Stimulated activated naive CD8-positive, alpha-beta T cell treated with anti-CD3 and anti-CD28 coated beads, Interleukin-15, amount 100 ng/mL, for 72 hours (primary cell): ENCODE measurements around the gene CAVIN4.

Source experiments
- ATAC-seq: fragments of 150-1000 bp; cut with Tn5 transposase; 2 replicates; pipeline ENCODE4 v1.10.0; 2021; ENCODE audit warnings: mild to moderate bottlenecking, moderate library complexity
- DNase-seq, 2 donors: peaks; one replicate each; pipeline ENCODE4 v3.0.0; 2021 to 2022
- H3K27ac Mint-ChIP-seq, 2 donors: one replicate each; pipeline ENCODE4 v1.8.0; 2022; ENCODE audit warnings: mild to moderate bottlenecking in 2 of 2, mixed read lengths in 2 of 2, moderate library complexity in 2 of 2
- H3K27me3 Mint-ChIP-seq: one replicate; pipeline ENCODE4 v1.8.0; 2022; ENCODE audit warnings: mixed read lengths
- H3K4me1 Mint-ChIP-seq: one replicate; pipeline ENCODE4 v1.8.0; 2022; ENCODE audit warnings: mild to moderate bottlenecking, mixed read lengths
- H3K4me3 Mint-ChIP-seq, 2 donors: one replicate each; pipeline ENCODE4 v1.8.0; 2022; ENCODE audit warnings: mild to moderate bottlenecking in 2 of 2, mixed read lengths in 2 of 2, moderate library complexity in 1 of 2
- H3K9me3 Mint-ChIP-seq, 2 donors: one replicate each; pipeline ENCODE4 v1.8.0; 2022; ENCODE audit warnings: mixed read lengths in 2 of 2

CAVIN4 gene

DNA sequence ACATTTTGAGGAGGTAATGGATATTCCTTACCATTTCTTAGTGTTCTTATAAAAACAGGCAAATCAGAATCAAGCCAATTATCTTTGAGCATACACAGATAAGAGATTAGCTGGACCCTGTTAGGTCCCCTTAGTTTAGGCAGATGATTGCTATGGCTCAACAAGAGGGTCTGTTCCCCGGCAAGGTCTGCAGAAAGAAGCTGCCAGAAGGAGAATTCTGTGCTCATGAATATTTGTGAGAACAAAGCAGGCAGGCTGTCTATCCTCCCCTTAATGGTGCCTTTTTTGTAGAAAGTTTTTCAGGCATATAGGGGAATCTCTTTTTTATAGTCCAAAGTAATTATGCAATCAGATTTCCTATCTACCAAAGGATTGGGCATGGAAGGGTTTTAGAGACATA, 27.5 kb downstream of the CAVIN4 start:
- Mint-ChIP-seq H3K9me3 (no peaks in the 10 kb centered on the region), H3K27me3 (no peaks in the 10 kb centered on the region), H3K27ac (no peak overlapping the region), H3K4me3 (no peak overlapping the region), H3K4me1 (no peaks in the 10 kb centered on the region)
- ATAC-seq (no peak), DNase-seq (no peak)

DNA sequence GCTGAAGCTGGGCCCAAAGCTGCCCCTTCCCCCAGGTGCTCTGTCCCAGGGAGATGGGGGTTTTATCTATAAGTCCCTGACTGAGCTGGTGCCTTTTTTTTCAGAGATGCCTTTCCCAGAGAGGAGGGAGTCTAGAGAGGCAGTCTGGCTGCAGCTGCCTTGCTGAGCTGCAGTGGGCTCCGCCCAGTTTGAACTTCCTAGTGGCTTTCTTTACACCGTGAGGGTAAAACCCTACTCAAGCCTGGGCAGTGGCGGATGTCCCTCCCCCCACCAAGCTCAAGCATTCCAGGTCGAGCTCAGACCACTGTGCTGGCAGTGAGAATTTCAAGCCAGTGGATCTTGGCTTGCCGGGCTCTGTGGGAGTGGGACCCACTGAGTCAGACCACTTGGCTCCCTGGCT, 41.3 kb downstream of the CAVIN4 start:
- H3K4me1 Mint-ChIP-seq: no peaks in the 10 kb centered on the region
- no peak overlapping the region for H3K27ac Mint-ChIP-seq
- ATAC-seq (no peak), DNase-seq (no peak)
- H3K9me3 Mint-ChIP-seq: peaks cover 10 to 21% of the 10 kb centered on the region in 2 donors
- H3K4me3 Mint-ChIP-seq: no peak overlapping the region
- H3K27me3 Mint-ChIP-seq: peaks cover 8% of the 10 kb centered on the region

DNA sequence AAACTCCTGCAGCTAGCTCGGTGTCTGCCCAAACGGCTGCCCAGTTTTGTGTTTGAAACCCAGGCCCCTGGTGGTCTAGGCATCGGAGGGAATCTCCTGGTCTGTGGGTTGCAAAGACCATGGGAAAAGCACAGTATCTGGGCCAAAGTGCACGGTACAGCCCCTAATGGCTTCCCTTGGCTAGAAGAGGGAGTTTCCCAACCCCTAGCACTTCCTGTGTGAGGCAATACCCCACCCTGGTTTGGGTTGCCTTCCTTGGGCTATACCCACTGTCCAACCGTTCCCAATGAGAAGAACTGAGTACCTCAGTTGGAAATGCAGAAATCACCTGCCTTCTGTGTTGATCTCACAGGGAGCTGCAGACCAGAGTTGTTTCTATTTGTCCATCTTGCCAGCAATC, 41.8 kb downstream of the CAVIN4 start:
- H3K27ac Mint-ChIP-seq: no peak overlapping the region
- ATAC-seq: peak; percentile 62

DNA sequence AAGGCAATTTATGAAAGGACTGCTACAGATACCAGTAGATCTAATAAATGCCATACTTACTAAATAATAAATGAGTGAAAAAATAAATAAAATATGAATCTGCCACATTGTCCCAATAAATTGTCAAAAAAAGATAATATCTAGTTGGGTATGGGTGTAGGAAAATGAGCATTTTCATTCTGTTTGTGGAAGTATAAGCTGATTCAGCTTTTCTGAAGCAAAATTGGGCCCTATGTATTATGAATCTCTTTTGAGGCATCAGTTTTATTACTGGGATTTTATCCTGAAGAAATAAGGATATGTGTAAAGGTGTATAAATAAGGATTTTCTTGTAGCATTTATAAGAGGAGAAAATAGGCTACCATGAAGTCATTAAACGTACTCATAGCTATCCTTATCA, 46.1 kb downstream of the CAVIN4 start:
- ATAC-seq (no peak), DNase-seq (no peak)
- Mint-ChIP-seq H3K4me1 (no peaks in the 10 kb centered on the region), H3K9me3 (peaks cover 5 to 8% of the 10 kb centered on the region in 2 donors), H3K27me3 (no peaks in the 10 kb centered on the region), H3K4me3 (no peak overlapping the region), H3K27ac (no peak overlapping the region)

More for the DNA sequence above, 41.8 kb downstream of the CAVIN4 start:
- Mint-ChIP-seq H3K9me3 (peaks cover 10 to 21% of the 10 kb centered on the region in 2 donors), H3K4me3 (no peak overlapping the region), H3K4me1 (no peaks in the 10 kb centered on the region), H3K27me3 (peaks cover 8% of the 10 kb centered on the region)
- no peak for DNase-seq

DNA sequence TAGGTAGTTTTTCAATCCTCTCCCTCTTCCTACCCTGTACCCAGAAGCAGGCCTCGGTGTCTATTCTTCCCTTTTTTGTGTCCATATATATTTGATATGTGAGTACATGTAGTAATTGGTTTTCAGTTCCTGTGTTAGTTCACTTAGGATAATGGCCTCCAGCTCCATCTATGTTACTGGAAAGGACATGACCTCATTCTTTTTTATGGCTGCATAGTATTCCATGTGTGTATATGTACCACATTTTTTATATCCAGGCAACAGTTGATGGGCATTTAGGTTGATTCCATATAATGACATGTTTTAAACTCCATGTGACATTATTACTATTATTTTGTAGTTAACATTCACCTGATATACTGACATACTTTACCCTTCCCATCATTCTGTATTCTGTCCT, 49.1 kb downstream of the CAVIN4 start:
- peaks cover 13% of the 10 kb centered on the region for H3K27me3 Mint-ChIP-seq
- ATAC-seq: no peak
- H3K27ac Mint-ChIP-seq: no peak overlapping the region
- H3K4me3 Mint-ChIP-seq: no peak overlapping the region
- no peak for DNase-seq
- peaks cover 5 to 8% of the 10 kb centered on the region in 2 donors for H3K9me3 Mint-ChIP-seq
- H3K4me1 Mint-ChIP-seq: no peaks in the 10 kb centered on the region

DNA sequence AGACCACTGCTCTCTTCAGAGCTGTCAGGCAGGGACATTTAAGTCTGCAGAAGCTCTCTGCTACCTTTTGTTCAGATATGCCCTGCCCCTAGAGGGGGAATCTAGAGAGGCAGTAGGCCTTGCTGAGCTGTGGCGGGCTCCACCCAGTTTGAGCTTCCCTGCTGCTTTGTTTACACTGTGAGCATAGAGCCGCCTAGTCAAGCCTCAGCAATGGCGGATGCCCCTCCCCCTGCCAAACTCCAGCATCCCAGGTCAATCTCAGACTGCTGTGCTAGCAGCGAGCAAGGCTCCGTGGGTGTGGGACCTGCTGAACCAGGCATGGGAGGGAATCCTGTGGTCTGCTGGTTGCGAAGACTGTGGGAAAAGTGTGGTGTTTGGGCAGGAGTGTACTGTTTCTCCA, 59.9 kb downstream of the CAVIN4 start:
- DNase-seq (no peak), ATAC-seq (no peak)
- H3K27me3 Mint-ChIP-seq: peaks cover 43% of the 10 kb centered on the region
- no peaks in the 10 kb centered on the region for H3K4me1 Mint-ChIP-seq
- H3K9me3 Mint-ChIP-seq: peaks cover 11 to 21% of the 10 kb centered on the region in 2 donors
- no peak overlapping the region for H3K27ac Mint-ChIP-seq
- no peak overlapping the region for H3K4me3 Mint-ChIP-seq
